Upper lobe of right lung (tissue), 1 donor: ENCODE measurements around the gene KCNQ1OT1. TPM values are rescaled to one million over a fixed set of nuclear protein-coding genes. Genes with fewer than 3 reads are reported as not detected.

Experiments used
- ATAC-seq: fragments of 200-7000 bp; cut with Tn5 transposase; one replicate; pipeline ENCODE4 v1.9.1; 2020; ENCODE audit warnings: mild to moderate bottlenecking, moderate library complexity
- DNase-seq: peaks from one replicate; pipeline ENCODE4 v3.0.0-alpha.2; 2020
- H3K27ac ChIP-seq: fragments of 200-600 bp; one replicate; pipeline ENCODE4 v1.8.0; 2022
- H3K27me3 ChIP-seq: fragments of 200-600 bp; one replicate; pipeline ENCODE4 v1.8.0; 2022; ENCODE audit warnings: mild to moderate bottlenecking
- H3K36me3 ChIP-seq: fragments of 200-600 bp; one replicate; pipeline ENCODE4 v1.8.0; 2022
- H3K4me1 ChIP-seq: fragments of 200-600 bp; one replicate; pipeline ENCODE4 v1.8.0; 2022
- H3K4me3 ChIP-seq: fragments of 200-600 bp; one replicate; pipeline ENCODE4 v1.8.0; 2022; ENCODE audit warnings: mild to moderate bottlenecking
- H3K9me3 ChIP-seq: fragments of 200-600 bp; one replicate; pipeline ENCODE4 v1.8.0; 2022
- CTCF ChIP-seq: fragments of 200-600 bp; IDR thresholded peaks from one replicate; pipeline ENCODE4 v1.8.0; 2022; ENCODE audit warnings: antibody characterized with exemption
- intact Hi-C: fragments of 100-400 bp; cut with DNase I; formaldehyde crosslinking; loops from one replicate; pipeline ENCODE4 v1.11.0; 2022
- total RNA-seq: library from RNA; stranded (reverse); fragmentation: NEBNext Ultra II Directional; extraction: Animal tissue kit (Norgen Biotek cat#: 25700); gene quantifications from one replicate; pipeline ENCODE4 v1.2.1, GENCODE V29; 2021
- donor health status: DM: no; HTN: yes; CAD: no; lungs with severe emphysema.

Gene KCNQ1OT1
- total RNA-seq, 1 donor from 2014 or later: 2.0 TPM

GRCh38 chr11:2714871-2715270, 15.1 kb upstream of the KCNQ1OT1 start:
- no peak overlapping the region for H3K27ac ChIP-seq
- ATAC-seq: no peak
- no peaks in the 10 kb centered on the region for H3K27me3 ChIP-seq
- no peak for DNase-seq
- intact Hi-C loops: no loop called here
- no peaks in the 10 kb centered on the region for H3K4me1 ChIP-seq
- no peak for TF ChIP-seq CTCF
- no peaks in the 10 kb centered on the region for H3K9me3 ChIP-seq
- no peaks in the 10 kb centered on the region for H3K36me3 ChIP-seq
- H3K4me3 ChIP-seq: no peak overlapping the region

- no peaks in the 10 kb centered on the region for H3K4me1 ChIP-seq
- no peak for TF ChIP-seq CTCF
- intact Hi-C loops: no loop called here
- no peaks in the 10 kb centered on the region for H3K9me3 ChIP-seq
- H3K27me3 ChIP-seq: no peaks in the 10 kb centered on the region
- DNase-seq (no peak), ATAC-seq (no peak)
- no peaks in the 10 kb centered on the region for H3K36me3 ChIP-seq
- H3K4me3 ChIP-seq: no peak overlapping the region
- no peak overlapping the region for H3K27ac ChIP-seq
These were observed 14.6 kb upstream of the KCNQ1OT1 start for GRCh38 chr11:2714463-2714800.

GRCh38 chr11:2713661-2714462, 14.1 kb upstream of the KCNQ1OT1 start:
- H3K27me3 ChIP-seq: no peaks in the 10 kb centered on the region
- intact Hi-C loops: no loop called here
- no peak overlapping the region for H3K27ac ChIP-seq
- no peaks in the 10 kb centered on the region for H3K9me3 ChIP-seq
- no peak for DNase-seq
- H3K36me3 ChIP-seq: no peaks in the 10 kb centered on the region
- no peak for TF ChIP-seq CTCF
- H3K4me3 ChIP-seq: no peak overlapping the region
- ATAC-seq: no peak
- H3K4me1 ChIP-seq: no peaks in the 10 kb centered on the region

GRCh38 chr11:2713094-2713493, 13.3 kb upstream of the KCNQ1OT1 start:
- no peak for ATAC-seq
- no peaks in the 10 kb centered on the region for H3K9me3 ChIP-seq
- no peak for TF ChIP-seq CTCF
- intact Hi-C loops: no loop called here
- no peak overlapping the region for H3K4me3 ChIP-seq
- no peak for DNase-seq
- H3K36me3 ChIP-seq: no peaks in the 10 kb centered on the region
- no peaks in the 10 kb centered on the region for H3K27me3 ChIP-seq
- H3K4me1 ChIP-seq: peaks cover 4% of the 10 kb centered on the region
- H3K27ac ChIP-seq: no peak overlapping the region

- Histone ChIP-seq H3K9me3 (no peaks in the 10 kb centered on the region), H3K4me3 (no peak overlapping the region), H3K36me3 (no peaks in the 10 kb centered on the region), H3K27ac (no peak overlapping the region), H3K4me1 (peaks cover 4% of the 10 kb centered on the region), H3K27me3 (no peaks in the 10 kb centered on the region)
- intact Hi-C loops: no loop called here
- DNase-seq (no peak), ATAC-seq (no peak)
- TF ChIP-seq CTCF: no peak
These were observed 11.4 kb upstream of the KCNQ1OT1 start for GRCh38 chr11:2711161-2711560.

- intact Hi-C loops: no loop called here
- no peak for DNase-seq
- Histone ChIP-seq H3K27me3 (no peaks in the 10 kb centered on the region), H3K4me3 (no peak overlapping the region), H3K9me3 (no peaks in the 10 kb centered on the region), H3K27ac (peak overlapping the region; percentile 8), H3K4me1 (peaks cover 4% of the 10 kb centered on the region), H3K36me3 (no peaks in the 10 kb centered on the region)
- TF ChIP-seq CTCF: no peak
- no peak for ATAC-seq
These were observed 9.6 kb upstream of the KCNQ1OT1 start for GRCh38 chr11:2709429-2709828.
